ENCODE results near the gene TPX2.

GRCh38 chr20:31710423-31711108 is 28.5 kb upstream of the TPX2 start:
- no peak for TF ChIP-seq CTCF (IDR thresholded peaks at IDR 0.05)
- peak in 1 of 4 donors; percentile 33 for TF ChIP-seq POLR2A (IDR thresholded peaks at IDR 0.05)
- no peak for TF ChIP-seq EP300 (IDR thresholded peaks at IDR 0.05)
- TF ChIP-seq POLR2AphosphoS5 (IDR thresholded peaks at IDR 0.05) = peak in 1 of 2 donors; percentile 32
